Measurements from ENCODE around the gene HSPB1.

Gene HSPB1

DNA sequence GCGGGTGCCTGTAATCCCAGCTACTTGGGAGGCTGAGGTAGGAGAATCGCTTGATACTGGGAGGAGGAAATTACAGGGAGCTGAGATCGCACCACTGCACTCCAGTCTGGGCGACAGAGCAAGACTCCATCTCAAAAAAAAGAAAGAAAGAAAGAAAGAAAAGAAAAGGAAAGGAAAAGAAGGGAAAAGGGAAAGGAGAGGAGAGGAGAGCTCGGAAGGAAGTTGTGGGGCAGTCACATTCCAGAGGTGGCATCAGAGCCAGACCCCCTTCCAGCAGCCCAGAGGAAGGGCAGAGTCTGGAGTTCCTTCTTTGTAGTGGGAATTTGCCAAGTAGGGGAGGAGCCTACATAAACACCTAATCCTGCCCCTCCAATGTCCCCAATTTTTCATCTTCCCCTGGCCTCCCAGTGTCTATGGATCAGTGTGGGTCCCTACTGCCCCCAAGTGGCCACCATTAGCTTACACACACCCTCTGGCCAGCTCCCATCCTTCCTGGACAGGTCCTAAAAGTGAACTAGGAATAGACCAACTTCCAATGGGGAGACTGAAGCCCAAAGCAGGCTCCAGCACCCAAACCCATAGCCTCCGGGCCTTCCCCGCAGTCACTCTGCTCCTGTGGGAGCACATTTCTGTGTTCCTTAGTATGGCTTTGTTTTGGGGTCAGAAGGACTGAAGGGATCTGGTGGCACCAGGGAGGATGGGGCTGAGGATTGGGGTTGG lies 39.6 kb upstream of the HSPB1 start:
- H3K79me1 ChIP-seq (replicated peaks; ENCODE audit: low read length, poor library complexity, severe bottlenecking) = no peaks in the 10 kb centered on the region
- H2BK15ac ChIP-seq (ENCODE audit: low read depth, poor library complexity, severe bottlenecking) = no peak overlapping the region
- H3K4me1 ChIP-seq (ENCODE audit: control insufficient read depth, insufficient read depth, low read depth, low read length) = peaks cover 19% of the 10 kb centered on the region
- H3K27me3 ChIP-seq (ENCODE audit: control insufficient read depth in 1 of 2, insufficient read depth in 1 of 2, low read length in 2 of 2) = peaks cover 41 to 43% of the 10 kb centered on the region in 2 experiments
- no peak overlapping the region for H3K4me3 ChIP-seq (ENCODE audit: insufficient read depth in 1 of 2, low read depth in 1 of 2, low read length in 2 of 2)
- no peak overlapping the region for H4K91ac ChIP-seq (ENCODE audit: low read length)
- DNase-seq = peak; percentile 69
- no peak overlapping the region for H3K4ac ChIP-seq (ENCODE audit: low read depth in 1 of 2, low read length in 2 of 2)
- H2AFZ ChIP-seq (ENCODE audit: low read depth, low read length) = no peak overlapping the region
- WGBS = 67% methylated on average over 7 of the region's 7 CpGs
- H3K14ac ChIP-seq (ENCODE audit: low read length in 2 of 2) = no peak overlapping the region
- no peak overlapping the region for H2AK5ac ChIP-seq (ENCODE audit: low read length, severe bottlenecking)
- no peak overlapping the region for H3K9ac ChIP-seq (ENCODE audit: low read length)
- H3K4me2 ChIP-seq (ENCODE audit: low read length, poor library complexity, severe bottlenecking) = no peak overlapping the region
- H2BK120ac ChIP-seq (ENCODE audit: low read depth, low read length) = no peak overlapping the region
- H3K36me3 ChIP-seq (ENCODE audit: control insufficient read depth in 1 of 2, insufficient read depth in 2 of 2, low read depth in 1 of 2, low read length in 2 of 2) = no peaks in the 10 kb centered on the region
- no peak overlapping the region for H4K8ac ChIP-seq (ENCODE audit: low read length)
- H3K27ac ChIP-seq (ENCODE audit: low read length, poor library complexity, severe bottlenecking) = no peak overlapping the region
- H3K18ac ChIP-seq (ENCODE audit: low read depth in 1 of 2, low read length in 2 of 2) = no peak overlapping the region
- no peak overlapping the region for H3K23ac ChIP-seq (ENCODE audit: low read length in 2 of 2)
- H3K9me3 ChIP-seq (ENCODE audit: control insufficient read depth, low read length) = no peaks in the 10 kb centered on the region
- H2BK12ac ChIP-seq (ENCODE audit: low read length in 2 of 2) = no peak overlapping the region
- H2BK5ac ChIP-seq (ENCODE audit: low read depth, low read length, poor library complexity, severe bottlenecking) = no peak overlapping the region

DNA sequence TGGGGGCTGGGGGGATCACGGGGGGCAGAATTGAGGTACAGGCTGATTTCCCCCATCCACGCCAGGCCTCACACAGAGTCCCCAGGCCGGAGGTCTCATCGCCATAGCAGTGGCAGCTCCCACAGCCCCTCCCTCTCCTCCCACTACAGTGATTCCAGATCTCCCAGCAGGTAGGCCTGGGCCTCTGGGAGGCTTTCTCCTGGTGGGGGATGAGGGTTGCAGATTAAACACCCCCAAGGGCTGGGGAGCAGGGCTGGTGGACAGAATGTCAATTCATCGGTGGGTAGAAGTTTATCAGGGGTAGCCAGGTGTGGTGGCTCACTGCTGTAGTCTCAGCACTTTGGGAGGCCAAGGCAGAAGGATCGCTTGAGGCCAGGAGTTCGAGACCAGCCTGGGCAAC lies 37.2 kb upstream of the HSPB1 start:
- no peak overlapping the region for H3K14ac ChIP-seq (ENCODE audit: low read length in 2 of 2)
- H3K4ac ChIP-seq (ENCODE audit: low read depth in 1 of 2, low read length in 2 of 2) = no peak overlapping the region
- no peaks in the 10 kb centered on the region for H3K79me1 ChIP-seq (replicated peaks; ENCODE audit: low read length, poor library complexity, severe bottlenecking)
- peaks cover 48 to 51% of the 10 kb centered on the region in 2 experiments for H3K27me3 ChIP-seq (ENCODE audit: control insufficient read depth in 1 of 2, insufficient read depth in 1 of 2, low read length in 2 of 2)
- no peak overlapping the region for H2BK12ac ChIP-seq (ENCODE audit: low read length in 2 of 2)
- no peak for DNase-seq
- H3K23ac ChIP-seq (ENCODE audit: low read length in 2 of 2) = no peak overlapping the region
- H2BK15ac ChIP-seq (ENCODE audit: low read depth, poor library complexity, severe bottlenecking) = no peak overlapping the region
- 79% methylated on average over 4 of the region's 7 CpGs for WGBS
- H2BK120ac ChIP-seq (ENCODE audit: low read depth, low read length) = no peak overlapping the region
- no peak overlapping the region for H2BK5ac ChIP-seq (ENCODE audit: low read depth, low read length, poor library complexity, severe bottlenecking)
- H3K36me3 ChIP-seq (ENCODE audit: control insufficient read depth in 1 of 2, insufficient read depth in 2 of 2, low read depth in 1 of 2, low read length in 2 of 2) = no peaks in the 10 kb centered on the region
- H3K9me3 ChIP-seq (ENCODE audit: control insufficient read depth, low read length) = no peaks in the 10 kb centered on the region
- H3K27ac ChIP-seq (ENCODE audit: low read length, poor library complexity, severe bottlenecking) = no peak overlapping the region
- H3K9ac ChIP-seq (ENCODE audit: low read length) = no peak overlapping the region
- H2AK5ac ChIP-seq (ENCODE audit: low read length, severe bottlenecking) = no peak overlapping the region
- no peak overlapping the region for H4K8ac ChIP-seq (ENCODE audit: low read length)
- no peak overlapping the region for H3K18ac ChIP-seq (ENCODE audit: low read depth in 1 of 2, low read length in 2 of 2)
- H3K4me1 ChIP-seq (ENCODE audit: control insufficient read depth, insufficient read depth, low read depth, low read length) = peaks cover 16% of the 10 kb centered on the region
- peak overlapping the region; percentile 53 for H4K91ac ChIP-seq (ENCODE audit: low read length)
- no peak overlapping the region for H3K4me3 ChIP-seq (ENCODE audit: insufficient read depth in 1 of 2, low read depth in 1 of 2, low read length in 2 of 2)
- no peak overlapping the region for H2AFZ ChIP-seq (ENCODE audit: low read depth, low read length)
- no peak overlapping the region for H3K4me2 ChIP-seq (ENCODE audit: low read length, poor library complexity, severe bottlenecking)

DNA sequence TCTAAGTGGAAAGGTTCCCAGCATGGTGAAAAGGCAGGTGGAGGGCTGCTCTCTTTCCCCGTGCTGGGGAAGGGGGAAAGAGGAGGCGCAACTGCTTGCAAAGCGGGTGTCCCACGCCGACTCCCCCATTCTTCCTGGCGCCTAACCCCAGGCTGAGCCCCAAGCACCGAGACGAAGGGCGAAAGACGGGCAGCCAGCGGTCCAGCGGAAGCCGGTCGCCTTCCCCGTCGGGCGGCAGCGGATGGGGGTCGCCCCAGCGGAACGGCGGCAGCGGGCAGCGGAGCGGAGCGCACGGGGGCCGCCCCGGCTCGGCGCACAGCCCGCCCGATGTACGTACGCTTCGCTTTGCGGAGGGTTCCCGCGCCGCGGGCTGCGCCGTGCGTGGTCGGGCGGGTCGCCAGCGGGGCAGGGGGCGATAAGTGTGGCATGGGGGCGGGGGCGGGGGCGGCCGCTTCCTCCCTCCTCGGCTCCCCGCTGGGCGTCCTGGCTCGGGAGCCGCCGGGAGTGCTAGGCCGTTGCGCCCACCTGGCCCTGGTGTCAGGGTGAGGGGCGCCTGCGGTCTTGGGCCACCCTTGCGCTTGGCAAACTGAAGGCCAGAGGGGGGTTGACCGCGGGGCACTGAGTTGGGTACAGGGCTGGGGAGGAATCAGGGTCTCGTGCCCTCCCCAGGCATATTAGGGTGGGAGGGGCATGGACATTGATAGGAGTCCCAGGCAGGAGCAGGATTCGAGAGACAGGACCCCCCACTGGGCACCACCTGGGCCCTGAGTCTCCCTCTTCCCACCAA lies 35.2 kb upstream of the HSPB1 start:
- peak overlapping the region in 1 of 2 experiments; percentile 96 for H3K23ac ChIP-seq (ENCODE audit: low read length in 2 of 2)
- no peak overlapping the region for H4K91ac ChIP-seq (ENCODE audit: low read length)

DNA sequence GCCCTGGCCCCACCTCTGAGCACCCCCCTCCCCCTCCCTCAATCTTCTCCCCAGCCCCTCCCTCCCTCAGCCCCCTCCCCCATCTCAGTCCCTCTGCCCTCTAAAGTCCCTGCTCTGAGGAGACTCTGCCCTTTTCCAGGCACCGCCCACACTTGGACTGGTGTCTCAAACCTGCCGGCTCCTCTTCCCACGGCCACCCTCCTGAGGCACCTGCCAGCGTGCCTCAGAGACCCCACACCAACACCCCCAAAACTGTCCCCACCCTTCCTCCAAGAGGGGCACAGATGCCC lies 34.6 kb upstream of the HSPB1 start:
- H3K36me3 ChIP-seq (ENCODE audit: control insufficient read depth in 1 of 2, insufficient read depth in 2 of 2, low read depth in 1 of 2, low read length in 2 of 2) = no peaks in the 10 kb centered on the region
- no peak for DNase-seq

More for the DNA sequence above, 35.2 kb upstream of the HSPB1 start:
- Histone ChIP-seq H3K4me2 (ENCODE audit: low read length, poor library complexity, severe bottlenecking) (peak overlapping the region; percentile 87), H2BK5ac (ENCODE audit: low read depth, low read length, poor library complexity, severe bottlenecking) (no peak overlapping the region), H2BK15ac (ENCODE audit: low read depth, poor library complexity, severe bottlenecking) (no peak overlapping the region), H3K9ac (ENCODE audit: low read length) (no peak overlapping the region), H3K27me3 (ENCODE audit: control insufficient read depth in 1 of 2, insufficient read depth in 1 of 2, low read length in 2 of 2) (peaks cover 48% of the 10 kb centered on the region in 2 experiments), H3K4ac (ENCODE audit: low read depth in 1 of 2, low read length in 2 of 2) (no peak overlapping the region), H3K14ac (ENCODE audit: low read length in 2 of 2) (no peak overlapping the region), H2AFZ (ENCODE audit: low read depth, low read length) (peak overlapping the region; percentile 60), H2AK5ac (ENCODE audit: low read length, severe bottlenecking) (no peak overlapping the region), H3K9me3 (ENCODE audit: control insufficient read depth, low read length) (no peaks in the 10 kb centered on the region), H3K4me1 (ENCODE audit: control insufficient read depth, insufficient read depth, low read depth, low read length) (peaks cover 14% of the 10 kb centered on the region), H3K27ac (ENCODE audit: low read length, poor library complexity, severe bottlenecking) (no peak overlapping the region), H2BK120ac (ENCODE audit: low read depth, low read length) (no peak overlapping the region), H4K8ac (ENCODE audit: low read length) (no peak overlapping the region), H3K4me3 (ENCODE audit: insufficient read depth in 1 of 2, low read depth in 1 of 2, low read length in 2 of 2) (peak overlapping the region; percentile 29 to 44), H3K36me3 (ENCODE audit: control insufficient read depth in 1 of 2, insufficient read depth in 2 of 2, low read depth in 1 of 2, low read length in 2 of 2) (no peaks in the 10 kb centered on the region), H2BK12ac (ENCODE audit: low read length in 2 of 2) (no peak overlapping the region), H3K18ac (ENCODE audit: low read depth in 1 of 2, low read length in 2 of 2) (peak overlapping the region; percentile 13 to 19), H3K79me1 (replicated peaks; ENCODE audit: low read length, poor library complexity, severe bottlenecking) (no peaks in the 10 kb centered on the region)
- no peak for DNase-seq
- 1% methylated on average over 56 of the region's 68 CpGs for WGBS

More for the DNA sequence above, 34.6 kb upstream of the HSPB1 start:
- Histone ChIP-seq H3K4me2 (ENCODE audit: low read length, poor library complexity, severe bottlenecking) (no peak overlapping the region), H3K27me3 (ENCODE audit: control insufficient read depth in 1 of 2, insufficient read depth in 1 of 2, low read length in 2 of 2) (peaks cover 53 to 54% of the 10 kb centered on the region in 2 experiments), H3K23ac (ENCODE audit: low read length in 2 of 2) (no peak overlapping the region), H2AK5ac (ENCODE audit: low read length, severe bottlenecking) (no peak overlapping the region), H3K4me1 (ENCODE audit: control insufficient read depth, insufficient read depth, low read depth, low read length) (peaks cover 14% of the 10 kb centered on the region), H3K14ac (ENCODE audit: low read length in 2 of 2) (no peak overlapping the region), H2BK5ac (ENCODE audit: low read depth, low read length, poor library complexity, severe bottlenecking) (no peak overlapping the region), H2BK12ac (ENCODE audit: low read length in 2 of 2) (no peak overlapping the region), H3K9me3 (ENCODE audit: control insufficient read depth, low read length) (no peaks in the 10 kb centered on the region), H3K79me1 (replicated peaks; ENCODE audit: low read length, poor library complexity, severe bottlenecking) (no peaks in the 10 kb centered on the region), H2BK15ac (ENCODE audit: low read depth, poor library complexity, severe bottlenecking) (no peak overlapping the region), H3K4me3 (ENCODE audit: insufficient read depth in 1 of 2, low read depth in 1 of 2, low read length in 2 of 2) (no peak overlapping the region), H3K18ac (ENCODE audit: low read depth in 1 of 2, low read length in 2 of 2) (no peak overlapping the region), H3K9ac (ENCODE audit: low read length) (no peak overlapping the region), H4K91ac (ENCODE audit: low read length) (no peak overlapping the region), H4K8ac (ENCODE audit: low read length) (no peak overlapping the region), H3K4ac (ENCODE audit: low read depth in 1 of 2, low read length in 2 of 2) (no peak overlapping the region), H3K27ac (ENCODE audit: low read length, poor library complexity, severe bottlenecking) (no peak overlapping the region), H2BK120ac (ENCODE audit: low read depth, low read length) (no peak overlapping the region), H2AFZ (ENCODE audit: low read depth, low read length) (no peak overlapping the region)
- WGBS = 25% methylated on average over 1 of the region's 4 CpGs

Data from mesenchymal stem cell (in vitro differentiated cells and primary cell).